ENCODE measurements around the gene REPS2. TPM values are rescaled to one million over a fixed set of nuclear protein-coding genes. Genes with fewer than 3 reads are reported as not detected.
A peak's percentile ranks its signal among the peaks of the same experiment; 100 is the strongest.

The REPS2 gene
- total RNA-seq, 1 donor from 2014 or later, result 4.7 TPM

GRCh38 chrX:17081511-17081910 lies 135.1 kb downstream of the REPS2 start:
- intact Hi-C loops (cut with DNase I), result loop anchor here (5.0 kb wide), 1 partner anchor 254 kb away; no protein-coding TSS in a partner anchor
- H3K36me3 ChIP-seq, result no peaks in the 10 kb centered on the region
- DNase-seq (ENCODE audit: low spot score in 2 of 2), result no peak
- H3K27me3 ChIP-seq, result no peaks in the 10 kb centered on the region
- no peak overlapping the region for H3K4me3 ChIP-seq
- H3K27ac ChIP-seq, result peak overlapping the region in 1 of 2 donors; percentile 47
- no peak for TF ChIP-seq CTCF (IDR thresholded peaks at IDR 0.05)
- no peaks in the 10 kb centered on the region for H3K9me3 ChIP-seq
- H3K4me1 ChIP-seq, result peaks cover 0 to 17% of the 10 kb centered on the region in 2 donors

DNA sequence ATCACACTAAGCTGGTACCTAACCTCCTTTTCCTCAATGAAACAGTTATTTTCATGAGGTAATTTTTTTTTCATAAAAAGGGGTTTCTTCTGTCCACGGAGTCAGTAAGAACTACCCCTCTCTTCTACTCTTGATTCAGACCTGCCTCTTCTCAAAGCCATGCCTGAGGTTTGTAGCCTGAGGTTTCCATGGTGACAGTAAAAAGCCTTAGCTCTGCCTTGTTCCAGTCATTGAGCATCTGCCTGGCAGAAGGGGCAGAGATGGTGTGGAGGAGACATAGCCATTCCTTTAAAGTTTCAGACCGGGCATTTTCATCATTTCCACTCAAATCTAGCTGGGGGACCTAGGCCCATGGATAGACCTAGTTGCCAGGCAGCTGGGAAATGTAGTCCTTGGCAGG lies 135.5 kb downstream of the REPS2 start:
- H3K36me3 ChIP-seq, result no peaks in the 10 kb centered on the region
- H3K4me1 ChIP-seq, result peaks cover 0 to 17% of the 10 kb centered on the region in 2 donors
- H3K9me3 ChIP-seq, result no peaks in the 10 kb centered on the region
- DNase-seq (ENCODE audit: low spot score in 2 of 2), result no peak
- no peaks in the 10 kb centered on the region for H3K27me3 ChIP-seq
- no peak for TF ChIP-seq CTCF (IDR thresholded peaks at IDR 0.05)
- intact Hi-C loops (cut with DNase I), result loop anchor here (5.0 kb wide), 1 partner anchor 255 kb away; no protein-coding TSS in a partner anchor
- H3K4me3 ChIP-seq, result no peak overlapping the region
- H3K27ac ChIP-seq, result peak overlapping the region; percentile 13 to 21

DNA sequence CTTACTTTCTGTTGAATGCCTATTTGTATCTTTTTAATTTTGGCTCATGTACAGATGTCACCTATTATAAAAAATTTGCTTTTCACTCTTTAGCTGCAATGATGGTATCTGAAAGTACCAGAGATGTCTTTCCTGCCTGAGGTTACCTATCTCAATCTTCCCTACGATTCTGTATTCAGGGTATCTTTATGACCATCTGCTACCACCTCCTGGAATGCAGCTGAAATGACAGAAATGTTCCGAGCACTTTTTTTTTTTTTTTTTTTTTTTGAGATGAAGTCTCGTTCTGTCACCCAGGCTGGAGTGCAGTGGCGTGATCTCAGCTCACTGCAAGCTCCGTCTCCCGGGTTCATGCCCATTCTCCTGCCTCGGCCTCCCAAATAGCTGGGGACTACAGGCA lies 136.4 kb downstream of the REPS2 start:
- Histone ChIP-seq H3K4me1 (peaks cover 0 to 12% of the 10 kb centered on the region in 2 donors), H3K36me3 (no peaks in the 10 kb centered on the region), H3K27ac (no peak overlapping the region), H3K9me3 (no peaks in the 10 kb centered on the region), H3K4me3 (no peak overlapping the region), H3K27me3 (no peaks in the 10 kb centered on the region)
- TF ChIP-seq CTCF (IDR thresholded peaks at IDR 0.05), result peak in 1 of 3 experiments; percentile 13
- DNase-seq (ENCODE audit: low spot score in 2 of 2), result no peak
- intact Hi-C loops (cut with DNase I), result loop anchor here (5.0 kb wide), 1 partner anchor 256 kb away; no protein-coding TSS in a partner anchor

- Histone ChIP-seq H3K4me1 (no peaks in the 10 kb centered on the region), H3K27me3 (no peaks in the 10 kb centered on the region), H3K36me3 (no peaks in the 10 kb centered on the region), H3K9me3 (no peaks in the 10 kb centered on the region), H3K4me3 (no peak overlapping the region), H3K27ac (no peak overlapping the region)
- no peak for TF ChIP-seq CTCF (IDR thresholded peaks at IDR 0.05)
- DNase-seq (ENCODE audit: low spot score in 2 of 2), result no peak
- intact Hi-C loops (cut with DNase I), result no loop called here
Observed at GRCh38 chrX:17086317-17086716, 139.9 kb downstream of the REPS2 start.

GRCh38 chrX:17095161-17095560 lies 148.7 kb downstream of the REPS2 start:
- DNase-seq (ENCODE audit: low spot score in 2 of 2), result no peak
- no peaks in the 10 kb centered on the region for H3K27me3 ChIP-seq
- H3K4me3 ChIP-seq, result no peak overlapping the region
- no peak overlapping the region for H3K27ac ChIP-seq
- no peak for TF ChIP-seq CTCF (IDR thresholded peaks at IDR 0.05)
- H3K36me3 ChIP-seq, result no peaks in the 10 kb centered on the region
- H3K9me3 ChIP-seq, result no peaks in the 10 kb centered on the region
- no peaks in the 10 kb centered on the region for H3K4me1 ChIP-seq
- intact Hi-C loops (cut with DNase I), result no loop called here
